PC-9 (cell line): ENCODE data around the gene ALG1.
A peak's percentile ranks its signal among the peaks of the same experiment; 100 is the strongest.

ENCODE experiments used
- CTCF ChIP-seq: fragments of 200-600 bp; sonication (generic); conservative IDR thresholded peaks from 2 replicates; pipeline ENCODE4 v1.6.1; 2017; ENCODE audit warnings: mixed run types, antibody characterized with exemption, mild to moderate bottlenecking, moderate library complexity
- EZH2 ChIP-seq: fragments of 200-600 bp; sonication (generic); IDR thresholded peaks from 2 replicates; pipeline ENCODE4 v1.8.0; 2017; ENCODE audit warnings: antibody characterized with exemption, low read depth

GRCh38 chr16:5058476-5058875, 13.2 kb upstream of the ALG1 start:
- TF ChIP-seq CTCF (0 out of 2 replicates have a peak, but pooled peaks have one; percentile 23), EZH2 (no peak)
